ENCODE data around the gene KDM6A. TPM values are rescaled to one million over a fixed set of nuclear protein-coding genes. Genes with fewer than 3 reads are reported as not detected.

Gene KDM6A
- total RNA-seq, 1 experiment from 2014 or later = 45.0 TPM

DNA sequence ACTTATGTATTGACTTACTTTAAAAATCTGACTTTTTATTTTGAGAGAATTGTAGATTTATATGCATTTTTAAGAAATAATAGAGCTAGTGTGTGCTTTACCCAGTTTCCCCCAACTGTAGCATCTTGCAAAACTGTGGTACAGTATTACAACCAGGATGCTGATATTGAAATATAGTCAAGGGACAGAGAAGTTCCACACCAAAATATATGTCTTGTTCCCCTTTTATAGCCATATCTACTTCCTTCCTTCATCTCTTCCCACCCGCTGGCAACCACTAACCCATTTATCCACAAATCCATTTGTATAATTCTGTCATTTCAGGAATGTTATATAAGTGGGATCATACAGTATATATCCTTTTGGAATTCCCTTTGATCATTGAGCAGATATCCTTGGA, 16.8 kb downstream of the KDM6A start:
- TF ChIP-seq, protein P1, sequence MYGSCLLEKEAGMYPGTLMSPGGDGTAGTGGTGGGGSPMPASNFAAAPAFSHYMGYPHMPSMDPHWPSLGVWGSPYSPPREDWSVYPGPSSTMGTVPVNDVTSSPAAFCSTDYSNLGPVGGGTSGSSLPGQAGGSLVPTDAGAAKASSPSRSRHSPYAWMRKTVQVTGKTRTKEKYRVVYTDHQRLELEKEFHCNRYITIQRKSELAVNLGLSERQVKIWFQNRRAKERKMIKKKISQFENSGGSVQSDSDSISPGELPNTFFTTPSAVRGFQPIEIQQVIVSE (CRISPR knock-in tag; IDR thresholded peaks at IDR 0.05; ENCODE audit: borderline replicate concordance) = no peak
- TF ChIP-seq ZNF532 (CRISPR knock-in tag; IDR thresholded peaks at IDR 0.05; ENCODE audit: borderline replicate concordance) = no peak
- no peak for TF ChIP-seq ESRRA (CRISPR knock-in tag; IDR thresholded peaks at IDR 0.05; ENCODE audit: borderline replicate concordance)
- TF ChIP-seq ZBTB21 (CRISPR knock-in tag; IDR thresholded peaks at IDR 0.05; ENCODE audit: borderline replicate concordance) = no peak
- TF ChIP-seq, protein P2, sequence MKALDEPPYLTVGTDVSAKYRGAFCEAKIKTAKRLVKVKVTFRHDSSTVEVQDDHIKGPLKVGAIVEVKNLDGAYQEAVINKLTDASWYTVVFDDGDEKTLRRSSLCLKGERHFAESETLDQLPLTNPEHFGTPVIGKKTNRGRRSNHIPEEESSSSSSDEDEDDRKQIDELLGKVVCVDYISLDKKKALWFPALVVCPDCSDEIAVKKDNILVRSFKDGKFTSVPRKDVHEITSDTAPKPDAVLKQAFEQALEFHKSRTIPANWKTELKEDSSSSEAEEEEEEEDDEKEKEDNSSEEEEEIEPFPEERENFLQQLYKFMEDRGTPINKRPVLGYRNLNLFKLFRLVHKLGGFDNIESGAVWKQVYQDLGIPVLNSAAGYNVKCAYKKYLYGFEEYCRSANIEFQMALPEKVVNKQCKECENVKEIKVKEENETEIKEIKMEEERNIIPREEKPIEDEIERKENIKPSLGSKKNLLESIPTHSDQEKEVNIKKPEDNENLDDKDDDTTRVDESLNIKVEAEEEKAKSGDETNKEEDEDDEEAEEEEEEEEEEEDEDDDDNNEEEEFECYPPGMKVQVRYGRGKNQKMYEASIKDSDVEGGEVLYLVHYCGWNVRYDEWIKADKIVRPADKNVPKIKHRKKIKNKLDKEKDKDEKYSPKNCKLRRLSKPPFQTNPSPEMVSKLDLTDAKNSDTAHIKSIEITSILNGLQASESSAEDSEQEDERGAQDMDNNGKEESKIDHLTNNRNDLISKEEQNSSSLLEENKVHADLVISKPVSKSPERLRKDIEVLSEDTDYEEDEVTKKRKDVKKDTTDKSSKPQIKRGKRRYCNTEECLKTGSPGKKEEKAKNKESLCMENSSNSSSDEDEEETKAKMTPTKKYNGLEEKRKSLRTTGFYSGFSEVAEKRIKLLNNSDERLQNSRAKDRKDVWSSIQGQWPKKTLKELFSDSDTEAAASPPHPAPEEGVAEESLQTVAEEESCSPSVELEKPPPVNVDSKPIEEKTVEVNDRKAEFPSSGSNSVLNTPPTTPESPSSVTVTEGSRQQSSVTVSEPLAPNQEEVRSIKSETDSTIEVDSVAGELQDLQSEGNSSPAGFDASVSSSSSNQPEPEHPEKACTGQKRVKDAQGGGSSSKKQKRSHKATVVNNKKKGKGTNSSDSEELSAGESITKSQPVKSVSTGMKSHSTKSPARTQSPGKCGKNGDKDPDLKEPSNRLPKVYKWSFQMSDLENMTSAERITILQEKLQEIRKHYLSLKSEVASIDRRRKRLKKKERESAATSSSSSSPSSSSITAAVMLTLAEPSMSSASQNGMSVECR (CRISPR knock-in tag; IDR thresholded peaks at IDR 0.05; ENCODE audit: borderline replicate concordance) = no peak
- TF ChIP-seq RORB (CRISPR knock-in tag; IDR thresholded peaks at IDR 0.05) = no peak
- TF ChIP-seq, protein P3, sequence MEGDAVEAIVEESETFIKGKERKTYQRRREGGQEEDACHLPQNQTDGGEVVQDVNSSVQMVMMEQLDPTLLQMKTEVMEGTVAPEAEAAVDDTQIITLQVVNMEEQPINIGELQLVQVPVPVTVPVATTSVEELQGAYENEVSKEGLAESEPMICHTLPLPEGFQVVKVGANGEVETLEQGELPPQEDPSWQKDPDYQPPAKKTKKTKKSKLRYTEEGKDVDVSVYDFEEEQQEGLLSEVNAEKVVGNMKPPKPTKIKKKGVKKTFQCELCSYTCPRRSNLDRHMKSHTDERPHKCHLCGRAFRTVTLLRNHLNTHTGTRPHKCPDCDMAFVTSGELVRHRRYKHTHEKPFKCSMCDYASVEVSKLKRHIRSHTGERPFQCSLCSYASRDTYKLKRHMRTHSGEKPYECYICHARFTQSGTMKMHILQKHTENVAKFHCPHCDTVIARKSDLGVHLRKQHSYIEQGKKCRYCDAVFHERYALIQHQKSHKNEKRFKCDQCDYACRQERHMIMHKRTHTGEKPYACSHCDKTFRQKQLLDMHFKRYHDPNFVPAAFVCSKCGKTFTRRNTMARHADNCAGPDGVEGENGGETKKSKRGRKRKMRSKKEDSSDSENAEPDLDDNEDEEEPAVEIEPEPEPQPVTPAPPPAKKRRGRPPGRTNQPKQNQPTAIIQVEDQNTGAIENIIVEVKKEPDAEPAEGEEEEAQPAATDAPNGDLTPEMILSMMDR (IDR thresholded peaks at IDR 0.05) = no peak
- no peak for TF ChIP-seq SMAD3 (CRISPR knock-in tag; IDR thresholded peaks at IDR 0.05; ENCODE audit: borderline replicate concordance)
- TF ChIP-seq ZNF416 (CRISPR knock-in tag; IDR thresholded peaks at IDR 0.05) = no peak
- no peak for TF ChIP-seq OVOL2 (CRISPR knock-in tag; IDR thresholded peaks at IDR 0.05; ENCODE audit: borderline replicate concordance)
- TF ChIP-seq ZNF317 (CRISPR knock-in tag; IDR thresholded peaks at IDR 0.05; ENCODE audit: borderline replicate concordance, low read depth) = no peak
- TF ChIP-seq ZNF219 (CRISPR knock-in tag; IDR thresholded peaks at IDR 0.05; ENCODE audit: borderline replicate concordance) = no peak
- no peak for TF ChIP-seq CBFB (CRISPR knock-in tag; IDR thresholded peaks at IDR 0.05; ENCODE audit: low read depth)
- TF ChIP-seq MYBL2 (CRISPR knock-in tag; IDR thresholded peaks at IDR 0.05) = no peak
- no peak for TF ChIP-seq FOXJ3 (CRISPR knock-in tag; IDR thresholded peaks at IDR 0.05; ENCODE audit: borderline replicate concordance)
- CTCF ChIA-PET = no interaction called here
- no peaks in the 10 kb centered on the region for H3K36me3 Mint-ChIP-seq
- POLR2A ChIA-PET = interaction anchor here (0.7 kb wide), 1 partner anchor 9 kb away, joined by 4 read pairs; no protein-coding TSS in a partner anchor
- no peaks in the 10 kb centered on the region for H3K27me3 Mint-ChIP-seq (ENCODE audit: low read depth)
- ATAC-seq (no peak), DNase-seq (ENCODE audit: low spot score) (no peak)
- H3K4me1 Mint-ChIP-seq = peaks cover 21% of the 10 kb centered on the region
- H3K27ac Mint-ChIP-seq = peak overlapping the region; percentile 79
- no peaks in the 10 kb centered on the region for H3K9me3 Mint-ChIP-seq
- no peak overlapping the region for H3K4me3 Mint-ChIP-seq

All from WTC11 (cell line).